Stomach (tissue), 19 donors: ENCODE results near the gene PGAP6. TPM values are rescaled to one million over a fixed set of nuclear protein-coding genes. Genes with fewer than 3 reads are reported as not detected.

ENCODE experiments used
- DNase-seq, 2 donors: peaks; one replicate each; pipeline versions ENCODE4 v3.0.0 to v3.0.0-alpha.2; 2013 to 2019
- H3K27ac ChIP-seq, 5 donors: fragments of 200-600 bp in 4 of 5; sonication (generic) in 4 of 5; one replicate each; pipeline ENCODE4 v1.5.1; 2013 to 2019; ENCODE audit warnings: mild to moderate bottlenecking in 1 of 5, moderate library complexity in 1 of 5
- H3K27me3 ChIP-seq, 3 donors: fragments of 200-600 bp; sonication (generic); one replicate each; pipeline ENCODE4 v1.5.1; 2017 to 2019; ENCODE audit warnings: mixed run types in 1 of 3
- H3K36me3 ChIP-seq, 4 donors: fragments of 200-600 bp; sonication (generic); 1 replicate in 3 of 4; 2 replicates in 1 of 4; pipeline ENCODE4 v1.5.1; 2016 to 2019
- H3K4me1 ChIP-seq, 4 donors: fragments of 200-600 bp; sonication (generic); one replicate each; pipeline ENCODE4 v1.5.1; 2016 to 2019
- H3K4me3 ChIP-seq, 4 donors: fragments of 200-600 bp; sonication (generic) in 3 of 4; one replicate each; pipeline ENCODE4 v1.5.1; 2016 to 2019; ENCODE audit warnings: mild to moderate bottlenecking in 1 of 4
- H3K9me3 ChIP-seq, 4 donors: fragments of 200-600 bp; sonication (generic); one replicate each; pipeline ENCODE4 v1.5.1; 2016 to 2019
- CTCF ChIP-seq, 7 experiments: fragments of 450-650 bp in 4 of 7; fragments of 200-600 bp in 3 of 7; sonication (generic) in 3 of 7; IDR thresholded peaks; one replicate each; pipeline ENCODE4 v1.5.1; 2016 to 2019; ENCODE audit warnings: antibody characterized with exemption in 7 of 7, control low read depth in 2 of 7, mild to moderate bottlenecking in 1 of 7
- EP300 ChIP-seq: sonication (generic); formaldehyde crosslinking; IDR thresholded peaks from one replicate; pipeline ENCODE4 v1.6.1; 2017; ENCODE audit warnings: antibody characterized with exemption
- POLR2A ChIP-seq, 4 donors: fragments of 450-650 bp; IDR thresholded peaks; one replicate each; pipeline ENCODE4 v1.6.1; 2016; ENCODE audit warnings: antibody characterized with exemption in 4 of 4, control low read depth in 2 of 4, mild to moderate bottlenecking in 1 of 4, moderate library complexity in 1 of 4
- POLR2AphosphoS5 ChIP-seq, 3 donors: sonication (generic); formaldehyde crosslinking; IDR thresholded peaks; one replicate each; pipeline ENCODE4 v1.6.1; 2016; ENCODE audit warnings: antibody characterized with exemption in 3 of 3
- WGBS, 5 donors: extraction: QIAGEN DNeasy Blood & Tissue Kit in 3 of 5; methylation state at CpG; one replicate each; pipeline versions ENCODE4 v1.1.5 to v1.1.7; 2013 to 2018; 5-methylcytosine and 5-hydroxymethylcytosine counted together
- intact Hi-C: fragments of 100-400 bp; cut with DNase I; formaldehyde crosslinking; loops from one replicate; pipeline ENCODE4 v1.15.1; 2023; ENCODE audit warnings: low total_unique reads
- long read RNA-seq, 10 donors: transcript quantifications; one replicate each; lab custom pipeline, GENCODE V29; 2026
- polyA plus RNA-seq, 3 donors: library from polyadenylated mRNA; stranded (reverse); fragments of 200-250 nt; gene quantifications; one replicate each; pipeline ENCODE4 v1.2.3, GENCODE V29; 2013
- total RNA-seq, 5 donors: library from RNA; depleted of rRNA; stranded (reverse); fragments of >200 nt; gene quantifications; one replicate each; pipeline versions ENCODE4 v1.1.0 to v1.2.3, GENCODE V29; 2014 to 2016
- donor health status: healthy with polysubstance abuse.
- donor health status: Bipolar disorder and iron deficiency.
- donor health status: healthy.

The PGAP6 gene
- total RNA-seq (100 to 1,000 TPM in 4 of 5 donors, 10 to 100 TPM in 1; 20.7 to 364 (median 162) TPM), polyA plus RNA-seq (10 to 100 TPM; 27.7 to 54.4 (median 33.9) TPM)
- long read RNA-seq, donor 1, partial matches to known transcripts: 6 of 8 reads
- long read RNA-seq, donor 1, other reads (novel, unspliced or antisense): 0 of 8 reads
- long read RNA-seq, donor 2, transcript TMEM8A-204 (13 exons, 3,691 nt): major isoform, 5 of 184 reads
- long read RNA-seq, donor 2, partial matches to known transcripts: 167 of 184 reads
- long read RNA-seq, donor 2, other reads (novel, unspliced or antisense): 12 of 184 reads
- long read RNA-seq, donor 3, partial matches to known transcripts: 61 of 110 reads
- long read RNA-seq, donor 3, other reads (novel, unspliced or antisense): 47 of 110 reads
- long read RNA-seq, donor 4: 0 reads
- long read RNA-seq, donor 5, partial matches to known transcripts: 127 of 255 reads
- long read RNA-seq, donor 5, other reads (novel, unspliced or antisense): 126 of 255 reads
- long read RNA-seq, donor 6, transcript TMEM8A-204 (13 exons, 3,691 nt): major isoform, 10 of 706 reads
- long read RNA-seq, donor 6, partial matches to known transcripts: 307 of 706 reads
- long read RNA-seq, donor 6, other reads (novel, unspliced or antisense): 389 of 706 reads
- long read RNA-seq, donor 7, partial matches to known transcripts: 62 of 176 reads
- long read RNA-seq, donor 7, other reads (novel, unspliced or antisense): 111 of 176 reads
- long read RNA-seq, donor 8, transcript TMEM8A-204 (13 exons, 3,691 nt): major isoform, 6 of 14 reads
- long read RNA-seq, donor 8, partial matches to known transcripts: 8 of 14 reads
- long read RNA-seq, donor 8, other reads (novel, unspliced or antisense): 0 of 14 reads
- long read RNA-seq, donor 9, partial matches to known transcripts: 53 of 116 reads
- long read RNA-seq, donor 9, other reads (novel, unspliced or antisense): 62 of 116 reads
- long read RNA-seq, donor 10, partial matches to known transcripts: 0 of 3 reads
- long read RNA-seq, donor 10, other reads (novel, unspliced or antisense): 0 of 3 reads

DNA sequence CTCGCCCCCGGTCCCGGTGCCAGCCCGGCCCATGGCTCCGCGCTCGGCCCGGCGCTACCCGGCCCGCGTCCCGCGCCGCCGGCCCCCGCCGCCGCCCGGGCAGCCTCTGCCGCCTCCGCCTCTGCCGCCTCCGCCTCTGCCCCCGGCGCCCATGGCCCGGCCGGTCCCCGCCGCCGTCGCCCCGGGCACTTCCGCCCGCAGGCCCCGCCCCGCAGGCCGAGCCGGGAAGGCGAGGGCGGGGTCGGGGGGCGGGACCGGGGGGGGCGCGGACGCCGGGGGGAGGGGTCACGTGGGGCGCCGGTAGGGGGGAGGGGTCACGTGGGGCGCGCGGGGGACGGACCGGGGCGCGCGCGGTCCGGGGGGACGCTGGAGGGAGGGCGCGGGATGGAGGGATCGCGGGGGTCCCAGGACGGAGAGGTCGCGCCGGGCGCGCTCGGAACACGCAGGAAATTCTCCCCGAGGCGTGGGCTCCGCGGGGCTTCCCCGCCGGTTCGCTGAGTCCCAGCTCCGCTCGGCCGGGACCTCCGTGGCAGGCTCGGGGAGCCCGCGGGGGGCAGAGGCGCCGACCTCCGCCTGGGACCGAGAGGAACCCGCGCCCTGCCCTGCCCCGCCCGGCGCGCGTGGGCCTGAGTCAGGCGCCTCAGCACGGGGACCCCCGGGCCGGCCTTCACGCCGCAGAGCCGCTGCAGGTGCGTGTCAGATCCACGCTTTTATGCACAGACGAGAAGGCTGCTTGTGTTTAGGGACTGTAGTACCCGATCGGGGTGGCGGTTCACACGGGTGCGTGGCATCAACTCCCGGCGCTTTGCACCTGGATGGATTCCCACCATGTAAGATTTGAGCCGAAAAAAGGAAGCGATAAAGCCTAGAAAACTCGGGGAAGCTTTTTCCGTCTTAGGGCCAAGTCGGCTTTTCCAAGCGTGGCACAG lies at the start of gene PGAP6:
Gene PGAP6 (minus strand): TSS at position 190 of the 929 bp plus-strand sequence. CDS start 157 bp downstream, at position 33.
- peak within 1 kb of the TSS; percentile 82 to 97 (median 92) for H3K27ac ChIP-seq
- DNase-seq: peak; percentile 79 to 88
- 0 to 1% (median 1%) methylated on average over 22 to 115 of the region's 123 CpGs for WGBS, 5 donors
- intact Hi-C loops: no loop called here
- no peaks in the 10 kb centered on the region for H3K27me3 ChIP-seq
- H3K4me3 ChIP-seq: peak within 1 kb of the TSS; percentile 69 to 99 (median 92)
- TF ChIP-seq EP300: no peak
- peak in 2 of 3 donors; percentile 42 to 59 for TF ChIP-seq POLR2AphosphoS5 (IDR thresholded peaks at IDR 0.05)
- no peak for TF ChIP-seq POLR2A (IDR thresholded peaks at IDR 0.05)
- peaks cover 42 to 61% (median 53%) of the 10 kb centered on the region in 4 donors for H3K4me1 ChIP-seq
- H3K36me3 ChIP-seq: peaks cover 4 to 9% (median 8%) of the 10 kb centered on the region in 4 donors
- no peaks in the 10 kb centered on the region for H3K9me3 ChIP-seq

GRCh38 chr16:430904-431303 lies 49.1 kb upstream of the PGAP6 start:
- TF ChIP-seq EP300 (no peak), POLR2A (IDR thresholded peaks at IDR 0.05) (no peak), POLR2AphosphoS5 (IDR thresholded peaks at IDR 0.05) (no peak), CTCF (IDR thresholded peaks at IDR 0.05) (no peak)
- no peaks in the 10 kb centered on the region for H3K27me3 ChIP-seq
- DNase-seq: no peak
- H3K27ac ChIP-seq: no peak overlapping the region
- H3K4me1 ChIP-seq: peaks cover 13 to 42% (median 30%) of the 10 kb centered on the region in 4 donors
- WGBS, 5 donors: 91 to 98% (median 94%) methylated on average over 7 of the region's 7 CpGs
- no peak overlapping the region for H3K4me3 ChIP-seq
- H3K36me3 ChIP-seq: peaks cover 0 to 13% (median 7%) of the 10 kb centered on the region in 4 donors
- intact Hi-C loops: no loop called here
- no peaks in the 10 kb centered on the region for H3K9me3 ChIP-seq

DNA sequence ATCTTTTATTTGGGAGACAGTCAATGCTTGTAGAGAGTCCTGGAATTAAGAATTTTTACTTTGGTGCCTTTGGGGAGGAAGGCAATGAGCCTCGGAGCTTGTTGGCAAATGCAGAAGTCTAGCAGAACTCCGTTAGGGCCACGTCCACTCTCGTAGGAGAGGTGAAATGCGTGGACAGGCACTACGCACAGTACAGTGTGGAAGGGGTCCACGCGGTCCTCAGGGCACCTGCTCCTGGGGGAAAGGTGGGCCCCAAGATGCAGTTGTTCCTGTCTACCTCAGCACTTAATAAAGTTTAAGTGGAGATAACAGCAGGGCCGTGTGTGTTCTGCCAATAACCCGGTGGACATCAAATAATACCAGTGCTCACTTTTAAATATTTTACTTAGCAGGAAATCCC lies 45.5 kb upstream of the PGAP6 start:
- TF ChIP-seq EP300 (no peak), CTCF (IDR thresholded peaks at IDR 0.05) (no peak), POLR2A (IDR thresholded peaks at IDR 0.05) (no peak), POLR2AphosphoS5 (IDR thresholded peaks at IDR 0.05) (no peak)
- Histone ChIP-seq H3K4me3 (peak overlapping the region; percentile 54 to 83 (median 69)), H3K36me3 (no peaks in the 10 kb centered on the region), H3K27me3 (no peaks in the 10 kb centered on the region), H3K9me3 (no peaks in the 10 kb centered on the region), H3K4me1 (peaks cover 21 to 59% (median 49%) of the 10 kb centered on the region in 4 donors), H3K27ac (peak overlapping the region in 1 of 5 donors; percentile 98)
- no peak for DNase-seq
- 25 to 48% (median 38%) methylated on average over 10 of the region's 10 CpGs for WGBS, 5 donors
- intact Hi-C loops: no loop called here

DNA sequence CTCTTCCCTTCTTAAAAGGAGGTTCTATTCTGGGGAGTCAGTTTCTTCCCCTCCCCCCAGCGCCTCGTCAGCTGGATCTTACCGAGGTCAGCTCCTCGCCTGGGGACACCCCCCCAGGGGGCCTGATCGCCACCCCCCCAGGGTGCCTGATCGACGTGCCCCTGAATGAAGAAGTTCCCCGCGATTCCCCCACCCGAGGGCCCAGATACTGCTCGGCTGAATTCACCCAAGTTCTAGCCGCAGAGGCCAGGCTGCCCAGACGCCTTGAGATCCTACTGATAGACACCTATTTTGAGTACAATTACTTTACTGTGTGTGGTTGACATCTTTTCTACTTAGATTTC lies 45.1 kb upstream of the PGAP6 start:
- Histone ChIP-seq H3K4me1 (peaks cover 21 to 59% (median 49%) of the 10 kb centered on the region in 4 donors), H3K36me3 (no peaks in the 10 kb centered on the region), H3K27me3 (no peaks in the 10 kb centered on the region), H3K27ac (peak overlapping the region in 3 of 5 donors; percentile 8 to 98 (median 13)), H3K9me3 (no peaks in the 10 kb centered on the region), H3K4me3 (peak overlapping the region; percentile 54 to 83 (median 69))
- no peak for DNase-seq
- intact Hi-C loops: no loop called here
- 5 to 12% (median 9%) methylated on average over 13 of the region's 13 CpGs for WGBS, 5 donors
- TF ChIP-seq CTCF (IDR thresholded peaks at IDR 0.05) (no peak), POLR2AphosphoS5 (IDR thresholded peaks at IDR 0.05) (no peak), POLR2A (IDR thresholded peaks at IDR 0.05) (no peak), EP300 (no peak)
